GM18951 (cell line): ENCODE data around the gene PSMA6.

Source experiments
- POLR2A ChIP-seq: IDR thresholded peaks from 4 replicates; pipeline ENCODE4 v1.6.1; 2011; ENCODE audit warnings: mild to moderate bottlenecking; ENCODE audit not compliant: insufficient read length, insufficient read depth; ENCODE audit errors: extremely low read depth
- in situ Hi-C: fragments of 300-500 bp; cut with MboI; formaldehyde crosslinking; loops from one replicate; pipeline ENCODE4 v1.12.0; 2022; ENCODE audit warnings: low sequenced_read_pairs, mixed read lengths, inconsistent platforms; ENCODE audit not compliant: unreplicated experiment

PSMA6 gene

DNA sequence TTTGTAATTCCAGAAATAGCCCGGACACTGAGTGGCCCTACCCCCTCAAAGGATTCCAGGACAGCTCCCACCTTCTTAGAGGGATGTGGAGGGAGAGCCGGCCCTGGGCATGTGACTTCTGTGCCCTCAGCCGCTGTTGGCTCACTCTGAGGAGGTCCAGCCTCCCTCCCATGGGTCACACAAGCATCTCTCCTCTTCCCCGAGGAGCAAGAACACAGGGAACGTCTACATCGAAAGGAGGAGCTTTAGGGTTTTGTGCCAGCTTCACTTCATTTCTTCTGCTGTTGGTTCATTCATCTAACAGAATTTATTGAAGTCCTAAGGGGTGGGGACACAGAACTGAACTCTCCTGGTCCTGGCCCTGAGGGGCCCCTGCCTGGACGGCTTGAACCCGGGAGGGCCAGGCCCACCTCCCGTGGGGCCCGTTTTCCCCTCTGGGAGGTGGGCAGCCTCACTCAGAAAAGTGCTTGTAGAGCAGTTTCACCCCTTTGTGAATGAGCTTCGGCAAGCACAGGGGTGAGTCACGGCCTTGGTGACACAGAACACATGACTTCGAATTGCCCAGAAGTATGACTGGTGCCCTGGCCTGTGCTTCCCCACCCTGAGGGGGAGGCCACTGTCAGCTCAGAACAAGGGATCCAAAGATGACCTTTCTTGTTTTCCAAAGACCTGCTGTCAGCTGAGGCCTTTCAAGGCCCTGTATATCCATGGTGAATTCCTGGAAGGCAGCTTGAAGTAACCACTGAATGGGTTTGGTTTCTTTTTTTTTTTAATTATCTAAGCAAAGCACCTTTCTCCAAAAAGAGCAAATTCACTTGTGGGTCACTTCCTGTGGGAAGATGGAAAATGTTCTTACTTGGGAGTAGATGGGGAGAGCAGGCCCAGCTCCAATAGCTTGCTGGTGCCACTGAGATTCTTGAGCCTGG is 73.2 kb downstream of the PSMA6 start:
- in situ Hi-C loops = no loop called here
- no peak for TF ChIP-seq POLR2A

GRCh38 chr14:35366056-35366451 is 73.9 kb downstream of the PSMA6 start:
- no peak for TF ChIP-seq POLR2A
- in situ Hi-C loops = no loop called here

DNA sequence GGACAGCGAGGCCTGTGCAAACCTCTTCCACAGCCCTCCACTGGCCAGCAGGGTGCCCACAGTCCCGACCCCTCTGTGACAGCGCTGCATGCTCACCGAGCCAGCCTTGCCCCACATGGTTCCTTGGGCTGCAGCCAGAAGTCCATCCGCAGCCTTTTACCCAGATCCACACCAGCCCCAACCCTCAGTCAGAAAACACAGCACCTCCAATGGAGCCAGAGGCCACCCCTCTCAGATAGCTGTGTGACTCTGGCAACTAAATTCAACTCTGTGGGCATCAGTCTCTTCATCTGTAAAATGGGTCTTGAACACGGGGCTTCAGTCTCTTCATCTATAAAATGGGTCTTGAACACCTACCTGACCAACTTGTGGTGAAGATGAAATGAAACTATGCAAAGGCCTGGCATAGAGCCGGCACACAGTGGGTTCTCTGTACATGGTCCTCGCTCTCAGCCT is 74.4 kb downstream of the PSMA6 start:
- TF ChIP-seq POLR2A = no peak
- in situ Hi-C loops = no loop called here

DNA sequence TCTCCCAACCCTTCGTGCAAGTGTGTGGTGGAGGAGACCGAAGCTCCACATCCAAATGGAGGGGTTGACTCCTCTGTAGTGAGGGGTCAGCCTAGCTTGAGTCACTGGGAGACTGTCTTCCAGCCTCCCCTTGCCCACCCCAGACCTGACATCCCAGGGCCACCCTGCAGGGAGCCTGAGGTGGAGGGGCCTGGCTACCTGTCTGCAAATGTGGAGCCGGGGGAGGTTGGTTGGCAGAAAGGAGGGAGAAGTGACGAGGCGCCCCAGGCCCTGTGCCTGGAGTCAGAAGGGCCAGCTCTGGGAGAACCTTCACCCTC is 74.8 kb downstream of the PSMA6 start:
- TF ChIP-seq POLR2A = no peak
- in situ Hi-C loops = no loop called here
